Kidney (tissue), 14 donors: ENCODE measurements around the gene SP110. TPM values are rescaled to one million over a fixed set of nuclear protein-coding genes. Genes with fewer than 3 reads are reported as not detected.
A peak's percentile ranks its signal among the peaks of the same experiment; 100 is the strongest.

ENCODE experiments used
- DNase-seq, 5 donors: peaks; one replicate each; pipeline ENCODE4 v3.0.0-alpha.2; 2013 to 2020
- FAIRE-seq: peaks from 2 replicates; lab custom pipeline; 2012; peaks lifted over from hg19 to GRCh38; lab: Jason Lieb, UNC
- H3K27ac ChIP-seq, 2 donors: one replicate each; pipeline ENCODE4 v1.7.0; 2013; ENCODE audit warnings: low read depth in 2 of 2, low read length in 2 of 2, inconsistent platforms in 1 of 2
- H3K27me3 ChIP-seq: one replicate; pipeline ENCODE4 v1.7.1; 2013; ENCODE audit warnings: low read length, inconsistent platforms; ENCODE audit not compliant: control insufficient read depth, insufficient read depth
- H3K36me3 ChIP-seq, 3 donors: one replicate each; pipeline versions ENCODE4 v1.7.0 to v1.7.1; 2013; ENCODE audit warnings: low read length in 3 of 3, control low read depth in 1 of 3, inconsistent platforms in 1 of 3; ENCODE audit not compliant: insufficient read depth in 3 of 3, control insufficient read depth in 2 of 3
- H3K4me1 ChIP-seq, 3 donors: one replicate each; pipeline versions ENCODE4 v1.7.0 to v1.7.1; 2013; ENCODE audit warnings: low read length in 3 of 3, inconsistent platforms in 1 of 3, low read depth in 1 of 3; ENCODE audit not compliant: control insufficient read depth in 2 of 3, insufficient read depth in 2 of 3
- H3K4me3 ChIP-seq, 3 donors: one replicate each; pipeline versions ENCODE4 v1.7.0 to v1.8.1; 2013; ENCODE audit warnings: low read length in 3 of 3, control low read depth in 1 of 3, inconsistent platforms in 1 of 3
- H3K9ac ChIP-seq, 3 donors: one replicate each; pipeline versions ENCODE4 v1.7.0 to v1.7.1; 2013; ENCODE audit warnings: low read length in 3 of 3, control low read depth in 1 of 3, inconsistent platforms in 1 of 3
- H3K9me3 ChIP-seq, 3 donors: one replicate each; pipeline versions ENCODE4 v1.7.0 to v1.7.1; 2013; ENCODE audit warnings: low read length in 3 of 3, control low read depth in 1 of 3, inconsistent platforms in 1 of 3; ENCODE audit not compliant: control insufficient read depth in 2 of 3, insufficient read depth in 1 of 3
- intact Hi-C: fragments of 100-400 bp; cut with DNase I; formaldehyde crosslinking; loops from one replicate; pipeline ENCODE4 v1.11.1; 2022
- polyA plus RNA-seq: library from polyadenylated mRNA; stranded (reverse); fragments of 350-450 nt; fragmentation: Illumina TruSeq; extraction: RNeasy Lipid Tissue Mini Kit (QIAGEN cat#74804); gene quantifications from one replicate; pipeline ENCODE4 v1.2.3, GENCODE V29; 2014; ENCODE audit warnings: low read depth, low replicate concordance; ENCODE audit not compliant: insufficient read depth
- total RNA-seq: library from RNA; stranded (reverse); fragmentation: NEBNext Ultra II Directional; extraction: Animal tissue kit (Norgen Biotek cat#: 25700); gene quantifications from one replicate; pipeline ENCODE4 v1.2.1, GENCODE V29; 2021
- TF ChIP-seq, protein P1 (sequence below): IDR thresholded peaks from 3 replicates; pipeline ENCODE4 v1.5.1; 2012; ENCODE audit warnings: mild to moderate bottlenecking, moderate library complexity, borderline replicate concordance; ENCODE audit not compliant: insufficient read depth; ENCODE audit errors: extremely low read depth
- donor health status: control.
- donor health status: control.
- donor health status: control.
- donor health status: control.
- donor health status: control.
- donor health status: DM: yes; HTN: yes; CAD: no.
- donor health status: Normal renal cell carcinoma (clear cell type).

Gene SP110
- total and polyA plus RNA-seq, 2 donors from 2014 or later = 12.7 to 28.3 TPM

GRCh38 chr2:230129343-230129742, 90.4 kb downstream of the SP110 start:
- Histone ChIP-seq H3K27me3 (no peaks in the 10 kb centered on the region), H3K9me3 (no peaks in the 10 kb centered on the region), H3K4me1 (peaks cover 0 to 6% (median 0%) of the 10 kb centered on the region in 3 donors), H3K36me3 (no peaks in the 10 kb centered on the region), H3K9ac (no peak overlapping the region), H3K4me3 (peak overlapping the region in 1 of 3 donors; percentile 17), H3K27ac (peak overlapping the region; percentile 28 to 68)
- intact Hi-C loops = no loop called here
- FAIRE-seq (no peak), DNase-seq (no peak)
- TF ChIP-seq, protein P1, sequence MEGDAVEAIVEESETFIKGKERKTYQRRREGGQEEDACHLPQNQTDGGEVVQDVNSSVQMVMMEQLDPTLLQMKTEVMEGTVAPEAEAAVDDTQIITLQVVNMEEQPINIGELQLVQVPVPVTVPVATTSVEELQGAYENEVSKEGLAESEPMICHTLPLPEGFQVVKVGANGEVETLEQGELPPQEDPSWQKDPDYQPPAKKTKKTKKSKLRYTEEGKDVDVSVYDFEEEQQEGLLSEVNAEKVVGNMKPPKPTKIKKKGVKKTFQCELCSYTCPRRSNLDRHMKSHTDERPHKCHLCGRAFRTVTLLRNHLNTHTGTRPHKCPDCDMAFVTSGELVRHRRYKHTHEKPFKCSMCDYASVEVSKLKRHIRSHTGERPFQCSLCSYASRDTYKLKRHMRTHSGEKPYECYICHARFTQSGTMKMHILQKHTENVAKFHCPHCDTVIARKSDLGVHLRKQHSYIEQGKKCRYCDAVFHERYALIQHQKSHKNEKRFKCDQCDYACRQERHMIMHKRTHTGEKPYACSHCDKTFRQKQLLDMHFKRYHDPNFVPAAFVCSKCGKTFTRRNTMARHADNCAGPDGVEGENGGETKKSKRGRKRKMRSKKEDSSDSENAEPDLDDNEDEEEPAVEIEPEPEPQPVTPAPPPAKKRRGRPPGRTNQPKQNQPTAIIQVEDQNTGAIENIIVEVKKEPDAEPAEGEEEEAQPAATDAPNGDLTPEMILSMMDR = no peak

DNA sequence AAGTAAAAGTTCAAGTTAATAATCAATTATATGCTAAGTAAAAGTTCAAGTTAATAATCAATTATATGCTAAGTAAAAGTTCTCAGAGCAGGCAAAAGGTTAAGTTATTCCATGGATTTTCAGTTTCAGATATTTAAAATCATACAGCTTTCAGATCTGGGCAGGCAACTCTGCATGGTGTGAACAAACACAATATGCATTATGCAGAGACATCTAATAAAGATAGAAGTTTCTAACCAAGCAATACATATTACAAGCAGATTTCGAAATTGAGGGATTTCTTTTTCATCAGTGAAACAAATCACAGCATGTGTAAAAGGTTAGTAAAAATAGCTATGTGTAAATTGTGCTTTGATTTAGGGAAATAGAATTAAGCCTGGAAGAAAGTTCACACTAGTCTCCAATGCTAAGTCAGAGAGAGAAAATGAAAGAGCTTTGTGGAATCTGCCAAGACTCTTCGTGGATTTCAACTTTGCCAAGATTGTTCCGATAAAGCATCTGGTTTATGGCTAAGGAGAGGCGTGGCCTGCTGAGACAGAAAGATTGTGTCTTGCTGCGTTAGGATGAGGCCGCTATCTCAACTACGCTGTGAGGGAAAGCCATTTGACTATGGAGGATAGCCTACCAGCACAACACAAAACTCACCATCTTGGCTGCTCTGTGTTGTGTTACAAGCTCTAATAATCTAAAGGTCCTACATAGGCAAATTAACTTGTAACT, 91.0 kb downstream of the SP110 start:
- Histone ChIP-seq H3K27me3 (no peaks in the 10 kb centered on the region), H3K9ac (no peak overlapping the region), H3K36me3 (no peaks in the 10 kb centered on the region), H3K4me1 (peaks cover 0 to 6% (median 0%) of the 10 kb centered on the region in 3 donors), H3K27ac (peak overlapping the region; percentile 28 to 68), H3K9me3 (no peaks in the 10 kb centered on the region), H3K4me3 (peak overlapping the region in 1 of 3 donors; percentile 17)
- intact Hi-C loops = no loop called here
- FAIRE-seq (no peak), DNase-seq (no peak)
- TF ChIP-seq, protein P1 = no peak

GRCh38 chr2:230127195-230127594, 92.6 kb downstream of the SP110 start:
- FAIRE-seq (no peak), DNase-seq (no peak)
- intact Hi-C loops = no loop called here
- TF ChIP-seq, protein P1 = no peak
- no peak overlapping the region for H3K9ac ChIP-seq
- no peaks in the 10 kb centered on the region for H3K27me3 ChIP-seq
- H3K4me3 ChIP-seq = no peak overlapping the region
- no peaks in the 10 kb centered on the region for H3K36me3 ChIP-seq
- no peaks in the 10 kb centered on the region for H3K9me3 ChIP-seq
- H3K27ac ChIP-seq = no peak overlapping the region
- peaks cover 0 to 6% (median 0%) of the 10 kb centered on the region in 3 donors for H3K4me1 ChIP-seq
